ENCODE data around the gene NPFF.

NPFF gene

GRCh38 chr12:53493610-53494391 is 13.5 kb downstream of the NPFF start:
- no peak for TF ChIP-seq CTCF (IDR thresholded peaks at IDR 0.05; ENCODE audit: borderline replicate concordance, insufficient read depth, low read depth, low read length)
- peak overlapping the region; percentile 49 for H3K4me3 ChIP-seq (ENCODE audit: low read depth, low read length)

- no peak for TF ChIP-seq CTCF (IDR thresholded peaks at IDR 0.05; ENCODE audit: borderline replicate concordance, insufficient read depth, low read depth, low read length)
- H3K4me3 ChIP-seq (ENCODE audit: low read depth, low read length), result peak overlapping the region; percentile 49
Observed at GRCh38 chr12:53492830-53493609, 14.3 kb downstream of the NPFF start.

- no peak for TF ChIP-seq CTCF (IDR thresholded peaks at IDR 0.05; ENCODE audit: borderline replicate concordance, insufficient read depth, low read depth, low read length)
- no peak overlapping the region for H3K4me3 ChIP-seq (ENCODE audit: low read depth, low read length)
Observed at GRCh38 chr12:53492188-53492587, 15.1 kb downstream of the NPFF start.

- H3K4me3 ChIP-seq (ENCODE audit: low read depth, low read length), result no peak overlapping the region
- no peak for TF ChIP-seq CTCF (IDR thresholded peaks at IDR 0.05; ENCODE audit: borderline replicate concordance, insufficient read depth, low read depth, low read length)
Observed at GRCh38 chr12:53489242-53489864, 17.9 kb downstream of the NPFF start.

- no peak overlapping the region for H3K4me3 ChIP-seq (ENCODE audit: low read depth, low read length)
- TF ChIP-seq CTCF (IDR thresholded peaks at IDR 0.05; ENCODE audit: borderline replicate concordance, insufficient read depth, low read depth, low read length), result no peak
Observed at GRCh38 chr12:53486736-53487487, 20.4 kb downstream of the NPFF start.

GRCh38 chr12:53485955-53486735 is 21.1 kb downstream of the NPFF start:
- no peak for TF ChIP-seq CTCF (IDR thresholded peaks at IDR 0.05; ENCODE audit: borderline replicate concordance, insufficient read depth, low read depth, low read length)
- H3K4me3 ChIP-seq (ENCODE audit: low read depth, low read length), result no peak overlapping the region
